Ecto neural progenitor cell (in vitro differentiated cells): ENCODE data around the gene PIANP.
A peak's percentile ranks its signal among the peaks of the same experiment; 100 is the strongest.
"Not testable (repeated sequence)": the region's sequence is repeated elsewhere in the genome, so short reads cannot be mapped to it uniquely, and the experiment has no call there.

Experiments used
- DNase-seq: peaks from one replicate; pipeline ENCODE4 v3.0.0-alpha.2; 2018; ENCODE audit warnings: low spot score

PIANP gene, protein sequence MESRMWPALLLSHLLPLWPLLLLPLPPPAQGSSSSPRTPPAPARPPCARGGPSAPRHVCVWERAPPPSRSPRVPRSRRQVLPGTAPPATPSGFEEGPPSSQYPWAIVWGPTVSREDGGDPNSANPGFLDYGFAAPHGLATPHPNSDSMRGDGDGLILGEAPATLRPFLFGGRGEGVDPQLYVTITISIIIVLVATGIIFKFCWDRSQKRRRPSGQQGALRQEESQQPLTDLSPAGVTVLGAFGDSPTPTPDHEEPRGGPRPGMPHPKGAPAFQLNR

DNA sequence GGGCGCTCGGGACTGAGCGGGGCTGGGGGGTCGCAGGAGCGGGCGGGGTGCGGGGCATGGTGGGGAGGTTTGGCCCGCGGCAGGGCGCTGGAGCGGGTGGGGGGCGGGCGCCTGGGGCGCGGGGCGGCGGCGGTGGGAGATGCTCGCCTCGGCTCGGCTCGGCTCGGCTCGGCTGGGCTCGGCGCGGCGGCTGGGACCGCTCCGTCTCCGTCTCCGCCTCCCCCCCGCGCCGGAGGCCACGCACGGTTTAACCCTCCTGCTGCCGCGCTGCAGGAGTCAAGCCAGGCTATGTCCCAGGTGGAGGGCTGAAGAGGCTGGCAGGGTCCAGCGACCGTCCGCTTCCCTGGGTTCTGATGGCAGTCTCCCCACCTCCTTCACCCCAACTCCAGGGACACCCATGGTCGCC is at the start of gene PIANP:
TSS of gene PIANP (minus strand) at position 170 of the 406 bp plus-strand sequence. CDS start 2,754 bp downstream, outside the sequence.
- DNase-seq = no peak

GRCh38 chr12:6748761-6749160 is 48.1 kb upstream of the PIANP start:
- no peak for DNase-seq

GRCh38 chr12:6747216-6747615 is 46.6 kb upstream of the PIANP start:
- no peak for DNase-seq

GRCh38 chr12:6745741-6746525 is 45.3 kb upstream of the PIANP start:
- no peak for DNase-seq

DNA sequence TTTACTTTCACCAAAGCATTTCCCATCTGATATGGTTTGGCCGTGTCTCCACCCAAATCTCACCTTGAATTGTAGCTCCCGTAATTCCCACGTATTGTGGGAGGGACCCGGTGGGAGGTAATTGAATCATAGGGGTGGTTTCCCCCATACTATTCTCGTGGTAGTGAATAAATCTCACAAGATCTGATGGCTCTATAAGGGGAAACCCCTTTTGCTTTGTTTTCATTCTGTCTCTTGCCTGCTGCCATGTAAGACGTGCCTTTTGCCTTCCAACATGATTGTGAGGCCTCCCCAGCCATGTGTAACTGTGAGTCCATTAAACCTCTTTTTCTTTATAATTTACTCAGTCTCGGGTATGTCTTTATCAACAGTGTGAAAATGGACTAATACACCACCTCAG is 42.7 kb upstream of the PIANP start:
- DNase-seq = not testable (repeated sequence)

- DNase-seq = no peak
Measured at GRCh38 chr12:6742834-6743233, 42.2 kb upstream of the PIANP start.

DNA sequence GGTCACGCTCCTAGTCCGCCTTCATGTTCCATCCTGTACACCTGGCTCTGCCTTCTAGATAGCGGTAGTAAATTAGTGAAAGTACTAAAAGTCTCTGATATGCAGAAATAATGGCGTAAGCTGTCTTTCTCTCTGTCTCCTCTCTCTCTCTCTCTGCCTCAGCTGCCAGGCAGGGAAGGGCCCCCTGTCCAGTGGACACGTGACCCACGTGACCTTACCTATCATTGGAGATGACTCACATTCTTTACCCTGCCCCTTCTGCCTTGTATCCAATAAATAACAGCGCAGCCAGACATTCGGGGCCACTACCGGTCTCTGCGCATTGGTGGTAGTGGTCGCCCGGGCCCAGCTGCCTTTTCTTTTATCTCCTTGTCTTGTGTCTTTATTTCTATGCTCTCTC is 41.5 kb upstream of the PIANP start:
- not testable (repeated sequence) for DNase-seq

DNA sequence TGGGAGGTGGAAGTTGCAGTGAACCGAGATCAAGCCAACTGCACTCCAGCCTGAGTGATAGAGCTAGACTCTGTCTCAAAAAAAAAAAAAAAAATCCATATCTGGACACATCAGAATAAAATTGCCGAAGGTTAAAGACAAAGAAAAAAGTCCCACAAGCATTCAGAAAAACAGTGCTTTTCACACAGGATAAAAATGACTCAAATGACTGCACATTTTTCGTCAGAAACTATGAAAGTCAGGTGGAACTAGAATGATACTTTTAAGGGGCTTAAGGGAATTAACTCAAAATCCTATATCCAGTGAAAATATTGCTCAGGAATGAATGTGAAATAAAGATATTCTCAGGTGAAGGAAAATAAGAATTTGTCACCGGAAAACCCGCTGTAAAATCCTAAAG is 36.1 kb upstream of the PIANP start:
- DNase-seq = no peak

GRCh38 chr12:6735448-6736191 is 35.0 kb upstream of the PIANP start:
- peak; percentile 74 for DNase-seq

GRCh38 chr12:6734506-6735387 is 34.1 kb upstream of the PIANP start:
- no peak for DNase-seq

DNA sequence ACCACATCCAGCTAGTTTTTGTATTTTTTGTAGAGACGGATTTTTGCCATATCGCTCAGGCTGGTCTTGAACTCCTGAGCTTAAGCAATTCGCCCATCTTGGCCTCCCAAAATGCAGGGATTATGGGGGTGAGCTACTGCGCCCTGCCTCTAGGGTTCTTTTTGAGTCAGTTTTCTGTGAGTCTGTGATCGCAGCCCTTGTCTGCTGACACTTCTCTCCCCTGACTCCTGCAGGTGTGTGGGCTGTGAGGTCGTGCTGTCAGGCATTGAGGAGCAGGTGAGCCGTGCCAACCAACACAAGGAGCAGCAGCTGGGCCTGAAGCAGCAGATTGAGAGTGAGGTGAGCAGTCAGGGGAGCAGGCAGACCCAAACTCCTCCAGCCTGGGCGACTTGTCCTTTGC is 29.6 kb upstream of the PIANP start:
- DNase-seq = no peak

GRCh38 chr12:6729186-6729585 is 28.6 kb upstream of the PIANP start:
- DNase-seq = no peak

DNA sequence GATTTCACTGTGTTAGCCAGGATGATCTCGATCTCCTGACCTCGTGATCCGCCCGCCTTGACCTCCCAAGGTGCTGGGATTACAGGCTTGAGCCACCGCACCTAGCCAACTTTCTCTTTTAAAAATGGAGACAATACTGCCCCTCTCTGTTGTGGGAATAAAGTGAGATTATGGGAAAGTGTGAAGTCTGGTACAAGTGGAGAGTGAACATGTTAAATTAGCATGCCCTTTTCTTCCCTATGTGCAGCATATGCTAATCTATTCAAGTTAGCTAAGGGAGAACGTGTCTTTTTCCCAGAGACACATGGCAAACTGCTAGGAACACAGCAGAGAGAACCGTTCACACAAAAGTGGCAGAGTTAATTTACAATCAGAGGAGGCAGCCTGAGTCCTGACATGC is 24.7 kb upstream of the PIANP start:
- DNase-seq = no peak

DNA sequence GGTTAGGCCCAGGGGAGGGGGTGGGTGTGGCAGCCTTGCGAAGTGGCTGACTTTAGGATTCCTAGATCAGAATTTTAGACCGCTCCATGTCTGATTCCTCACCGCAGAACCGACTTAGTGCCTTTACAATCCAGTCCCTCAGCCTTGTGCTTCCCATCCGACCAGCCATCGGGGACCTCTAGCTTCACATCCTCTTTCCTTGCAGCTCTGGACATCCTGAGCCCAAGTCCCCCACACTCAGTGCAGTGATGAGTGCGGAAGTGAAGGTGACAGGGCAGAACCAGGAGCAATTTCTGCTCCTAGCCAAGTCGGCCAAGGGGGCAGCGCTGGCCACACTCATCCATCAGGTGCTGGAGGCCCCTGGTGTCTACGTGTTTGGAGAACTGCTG is 23.8 kb upstream of the PIANP start:
- peak; percentile 63 for DNase-seq

DNA sequence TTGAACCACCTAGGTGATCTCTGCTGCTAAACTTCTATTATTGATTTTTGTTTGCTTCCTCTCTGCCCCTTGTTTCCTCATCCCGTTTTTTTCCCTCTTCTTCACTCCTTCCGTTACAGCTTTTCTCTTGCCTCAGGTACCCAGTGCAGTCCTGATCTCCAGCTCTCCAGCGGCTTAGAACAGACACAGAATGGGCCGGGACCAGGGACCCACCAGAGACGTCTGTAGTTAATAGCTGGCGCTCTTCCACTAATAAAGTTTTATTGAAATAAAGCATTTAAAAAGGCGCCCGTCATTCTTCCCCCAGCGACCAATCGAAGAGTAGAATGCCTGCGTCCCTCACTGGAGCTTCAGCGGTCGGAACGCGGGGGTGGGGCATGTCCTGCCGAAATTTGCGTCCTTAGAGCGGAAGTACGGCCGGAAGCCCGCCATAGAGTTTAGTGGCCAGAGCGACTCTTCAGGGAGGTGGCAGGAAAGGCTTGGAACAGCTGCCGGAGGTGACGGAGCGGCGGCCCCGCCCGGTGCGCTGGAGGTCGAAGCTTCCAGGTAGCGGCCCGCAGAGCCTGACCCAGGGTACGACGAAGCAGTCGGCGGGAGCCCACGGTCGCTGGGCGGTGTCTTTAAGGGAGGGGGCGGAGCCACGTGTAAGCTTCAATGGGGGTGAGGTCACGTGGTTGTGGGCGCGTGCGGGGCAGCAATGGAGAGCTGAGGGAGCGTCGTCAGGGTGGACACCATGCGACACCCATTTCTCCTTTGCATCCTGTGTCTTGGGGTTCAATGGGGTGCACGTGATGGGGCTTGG is 23.2 kb upstream of the PIANP start, which contains the start of gene COPS7A:
TSS of gene COPS7A (plus strand) at position 440 of the 802 bp plus-strand sequence. CDS start 611 bp downstream, outside the sequence.
- peak; percentile 99 for DNase-seq

GRCh38 chr12:6722863-6723262 is 22.2 kb upstream of the PIANP start:
- no peak for DNase-seq

- DNase-seq = no peak
Measured at GRCh38 chr12:6716874-6717437, 16.3 kb upstream of the PIANP start.

- DNase-seq = not testable (repeated sequence)
Measured at GRCh38 chr12:6716031-6716873, 15.6 kb upstream of the PIANP start.

DNA sequence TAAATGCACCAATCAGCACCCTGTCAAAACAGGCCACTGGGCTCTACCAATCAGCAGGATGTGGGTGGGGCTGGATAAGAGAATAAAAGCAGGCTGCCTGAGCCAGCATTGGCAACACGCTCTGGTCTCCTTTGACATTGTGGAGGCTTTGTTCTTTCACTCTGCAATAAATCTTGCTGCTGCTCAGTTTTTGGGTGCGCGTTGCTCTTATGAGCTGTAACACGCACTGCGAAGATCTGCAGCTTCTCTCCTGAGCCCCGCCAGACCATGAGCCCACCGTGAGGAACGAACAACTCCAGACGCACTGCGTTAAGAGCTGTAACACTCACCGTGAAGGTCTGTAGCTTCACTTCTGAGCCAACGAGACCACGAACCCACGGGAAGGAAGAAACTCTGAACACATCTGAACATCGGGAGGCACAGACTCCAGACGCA is 8.4 kb upstream of the PIANP start:
- DNase-seq = no peak
